WI38 (cell line): ENCODE results near the gene ALDH3B1.

Experiments
- H3K4me3 ChIP-seq: 2 replicates; pipeline ENCODE4 v1.5.1; 2011; ENCODE audit warnings: low read depth, mild to moderate bottlenecking, control low read depth, low read length
- CTCF ChIP-seq: IDR thresholded peaks from 2 replicates; pipeline ENCODE4 v1.5.1; 2012; ENCODE audit warnings: low read depth, mild to moderate bottlenecking, control low read depth, low read length

Gene ALDH3B1

GRCh38 chr11:68022531-68022930 is 12.4 kb downstream of the ALDH3B1 start:
- TF ChIP-seq CTCF: no peak
- no peak overlapping the region for H3K4me3 ChIP-seq

GRCh38 chr11:68024508-68024907 is 14.4 kb downstream of the ALDH3B1 start:
- TF ChIP-seq CTCF: no peak
- H3K4me3 ChIP-seq: no peak overlapping the region

DNA sequence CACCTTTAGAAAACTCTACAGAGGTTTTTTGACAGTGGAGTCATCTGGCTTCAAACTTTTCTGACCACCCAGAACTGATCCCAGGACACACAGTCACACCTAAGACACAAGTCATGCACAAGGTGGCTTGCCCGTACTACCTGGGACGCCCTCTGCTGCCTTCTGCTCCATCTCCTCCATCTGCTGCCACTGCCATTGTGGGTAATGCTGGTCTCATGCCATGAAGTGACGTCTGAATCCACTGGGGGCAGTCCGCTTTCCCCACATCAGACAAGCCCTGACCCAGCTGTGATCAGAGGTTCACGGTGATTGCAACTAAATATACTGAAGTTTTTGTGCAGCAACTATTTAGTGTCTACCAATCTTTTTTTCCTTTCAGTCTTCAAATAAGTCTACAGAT is 14.9 kb downstream of the ALDH3B1 start:
- H3K4me3 ChIP-seq: no peak overlapping the region
- no peak for TF ChIP-seq CTCF

GRCh38 chr11:68026391-68027105 is 16.4 kb downstream of the ALDH3B1 start:
- no peak for TF ChIP-seq CTCF

DNA sequence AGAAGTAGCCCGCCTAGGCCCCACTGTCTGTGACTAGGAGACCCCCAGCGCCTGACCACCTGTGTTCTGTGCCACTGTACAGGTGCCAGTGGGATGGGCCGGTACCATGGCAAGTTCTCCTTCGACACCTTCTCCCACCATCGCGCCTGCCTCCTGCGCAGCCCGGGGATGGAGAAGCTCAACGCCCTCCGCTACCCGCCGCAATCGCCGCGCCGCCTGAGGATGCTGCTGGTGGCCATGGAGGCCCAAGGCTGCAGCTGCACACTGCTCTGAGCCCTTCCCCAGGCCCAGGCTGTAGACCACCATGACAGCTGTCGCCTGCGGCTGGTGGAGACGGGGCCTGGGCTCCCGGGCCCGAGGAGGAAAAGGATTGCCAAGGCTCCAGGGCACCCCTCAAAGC is 17.5 kb downstream of the ALDH3B1 start:
- TF ChIP-seq CTCF: no peak
- no peak overlapping the region for H3K4me3 ChIP-seq

More at GRCh38 chr11:68026391-68027105, 16.4 kb downstream of the ALDH3B1 start:
- H3K4me3 ChIP-seq: no peak overlapping the region

DNA sequence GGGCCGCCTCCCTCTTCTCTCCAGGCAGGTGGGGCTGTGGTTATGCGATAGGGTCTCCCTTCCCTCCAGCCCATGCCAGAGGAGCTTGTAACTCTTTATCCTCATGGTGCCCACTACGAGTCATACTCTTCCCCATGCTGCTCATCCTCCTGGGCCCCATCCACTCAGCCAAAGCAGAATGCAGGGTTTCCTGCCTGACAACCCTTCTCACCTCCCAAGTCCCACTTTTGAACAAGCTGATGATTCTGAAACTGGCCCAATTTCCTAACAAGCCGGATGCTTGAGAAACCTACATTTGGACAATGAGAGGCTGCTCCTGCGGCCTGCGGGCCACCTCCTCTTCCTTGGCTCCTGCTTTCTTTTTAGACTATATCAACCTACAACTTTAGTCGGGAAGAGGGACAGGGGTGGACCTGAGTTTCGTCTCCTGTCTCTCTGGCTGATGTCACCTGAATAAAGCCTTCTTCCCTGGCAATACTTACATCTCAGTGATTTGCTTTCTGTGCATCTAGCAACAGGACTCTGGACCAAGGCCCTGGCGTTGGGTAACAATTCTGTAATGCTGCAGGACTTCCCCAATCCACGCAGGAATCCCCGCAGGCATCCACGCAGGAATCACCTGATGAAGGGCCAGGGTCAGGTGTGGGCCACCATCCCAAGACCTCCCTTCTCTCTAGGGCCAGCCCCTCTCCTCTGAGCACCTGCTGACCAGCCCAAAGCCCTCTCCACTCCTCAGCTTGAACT is 18.8 kb downstream of the ALDH3B1 start:
- TF ChIP-seq CTCF: no peak
- H3K4me3 ChIP-seq: no peak overlapping the region
